Astrocyte of the cerebellum (primary cell): ENCODE measurements around the gene ASPSCR1.
"Not testable (repeated sequence)": the region's sequence is repeated elsewhere in the genome, so short reads cannot be mapped to it uniquely, and the experiment has no call there.

Source experiments
- DNase-seq: peaks from one replicate; pipeline ENCODE4 v3.0.0-alpha.2; 2011; ENCODE audit warnings: low read depth
- H3K4me3 ChIP-seq: 2 replicates; pipeline ENCODE4 v1.5.1; 2011; ENCODE audit warnings: mild to moderate bottlenecking, low read depth, low read length, moderate library complexity
- in situ Hi-C: cut with HindIII; loops from 2 replicates; pipeline ENCODE4 v1.10.0; 2017; ENCODE audit warnings: low sequenced_read_pairs
- TF ChIP-seq, protein P1 (sequence below): IDR thresholded peaks from 2 replicates; pipeline ENCODE4 v1.5.1; 2012; ENCODE audit warnings: low read length, low read depth, moderate library complexity, mild to moderate bottlenecking; ENCODE audit errors: missing control alignments

The ASPSCR1 gene

DNA sequence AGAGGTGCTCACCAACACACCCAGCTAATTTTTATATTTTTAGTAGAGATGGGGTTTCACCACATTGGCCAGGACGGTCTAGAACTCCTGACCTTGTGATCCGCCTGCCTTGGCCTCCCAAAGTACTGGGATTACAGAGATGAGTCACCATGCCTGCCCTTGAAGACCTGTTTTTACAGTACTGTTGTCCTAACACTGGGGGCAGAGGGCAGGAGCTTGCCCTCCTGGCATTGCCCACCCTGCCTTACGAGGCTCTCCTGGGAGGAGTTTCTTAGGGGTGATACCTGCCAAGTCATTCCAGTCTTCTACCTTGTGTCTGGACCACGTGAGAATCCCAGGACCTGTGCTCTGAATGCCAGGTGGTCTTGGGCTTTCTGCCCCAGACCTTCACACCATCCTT, 2.7 kb downstream of the ASPSCR1 start:
- H3K4me3 ChIP-seq: no peak overlapping the region
- in situ Hi-C loops: no loop called here
- TF ChIP-seq, protein P1, sequence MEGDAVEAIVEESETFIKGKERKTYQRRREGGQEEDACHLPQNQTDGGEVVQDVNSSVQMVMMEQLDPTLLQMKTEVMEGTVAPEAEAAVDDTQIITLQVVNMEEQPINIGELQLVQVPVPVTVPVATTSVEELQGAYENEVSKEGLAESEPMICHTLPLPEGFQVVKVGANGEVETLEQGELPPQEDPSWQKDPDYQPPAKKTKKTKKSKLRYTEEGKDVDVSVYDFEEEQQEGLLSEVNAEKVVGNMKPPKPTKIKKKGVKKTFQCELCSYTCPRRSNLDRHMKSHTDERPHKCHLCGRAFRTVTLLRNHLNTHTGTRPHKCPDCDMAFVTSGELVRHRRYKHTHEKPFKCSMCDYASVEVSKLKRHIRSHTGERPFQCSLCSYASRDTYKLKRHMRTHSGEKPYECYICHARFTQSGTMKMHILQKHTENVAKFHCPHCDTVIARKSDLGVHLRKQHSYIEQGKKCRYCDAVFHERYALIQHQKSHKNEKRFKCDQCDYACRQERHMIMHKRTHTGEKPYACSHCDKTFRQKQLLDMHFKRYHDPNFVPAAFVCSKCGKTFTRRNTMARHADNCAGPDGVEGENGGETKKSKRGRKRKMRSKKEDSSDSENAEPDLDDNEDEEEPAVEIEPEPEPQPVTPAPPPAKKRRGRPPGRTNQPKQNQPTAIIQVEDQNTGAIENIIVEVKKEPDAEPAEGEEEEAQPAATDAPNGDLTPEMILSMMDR: no peak
- no peak for DNase-seq

DNA sequence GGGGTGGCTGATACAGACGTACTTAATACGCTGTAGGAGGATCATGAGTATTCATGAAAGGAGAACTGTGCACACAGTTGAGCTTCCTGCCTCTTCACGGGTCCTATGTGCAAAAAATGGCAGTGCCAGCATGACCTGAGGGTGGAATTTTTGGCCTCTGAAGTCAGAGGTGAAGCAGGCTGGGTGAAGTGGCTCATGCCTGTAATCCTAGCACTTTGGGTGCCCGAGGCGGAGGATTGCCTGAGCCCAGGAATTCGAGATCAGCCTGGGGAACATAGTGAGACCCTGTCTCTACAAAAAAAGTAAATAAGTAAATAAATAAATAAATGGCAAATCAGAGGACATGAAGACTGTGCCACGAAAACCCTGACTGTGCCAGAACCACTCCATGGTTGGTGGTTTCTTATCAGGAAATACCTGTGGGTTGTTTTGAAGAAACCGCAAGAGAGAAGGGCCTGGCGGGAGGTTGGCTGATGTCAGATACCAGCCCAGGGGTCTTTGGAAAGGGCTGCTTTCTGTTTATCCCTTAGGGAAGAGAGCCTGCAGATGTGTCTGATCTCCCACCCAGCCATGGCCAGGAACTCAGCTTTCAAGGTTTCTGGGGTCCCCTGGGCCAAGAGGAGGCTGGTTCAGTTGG, 3.4 kb downstream of the ASPSCR1 start:
- H3K4me3 ChIP-seq: no peak overlapping the region
- no peak for DNase-seq
- TF ChIP-seq, protein P1: no peak
- in situ Hi-C loops: no loop called here

DNA sequence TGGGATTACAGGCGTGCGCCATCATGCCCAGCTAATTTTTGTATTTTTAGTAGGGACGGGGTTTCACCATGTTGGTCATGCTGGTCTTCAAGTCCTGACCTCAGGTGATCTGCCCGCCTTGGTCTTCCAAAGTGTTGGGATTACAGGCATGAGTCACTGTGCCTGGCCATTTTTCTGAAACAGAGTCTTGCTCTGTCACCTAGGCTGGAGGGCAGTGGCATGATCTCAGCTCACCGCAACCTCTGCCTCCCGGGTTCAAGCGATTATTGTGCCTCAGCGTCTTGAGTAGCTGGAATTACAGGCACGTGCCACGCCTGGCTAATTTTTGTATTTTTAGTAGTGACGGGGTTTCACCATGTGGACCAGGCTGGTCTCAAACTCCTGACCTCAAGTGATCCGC, 4.1 kb downstream of the ASPSCR1 start:
- DNase-seq, in situ Hi-C loops, H3K4me3 ChIP-seq: not testable (repeated sequence)

DNA sequence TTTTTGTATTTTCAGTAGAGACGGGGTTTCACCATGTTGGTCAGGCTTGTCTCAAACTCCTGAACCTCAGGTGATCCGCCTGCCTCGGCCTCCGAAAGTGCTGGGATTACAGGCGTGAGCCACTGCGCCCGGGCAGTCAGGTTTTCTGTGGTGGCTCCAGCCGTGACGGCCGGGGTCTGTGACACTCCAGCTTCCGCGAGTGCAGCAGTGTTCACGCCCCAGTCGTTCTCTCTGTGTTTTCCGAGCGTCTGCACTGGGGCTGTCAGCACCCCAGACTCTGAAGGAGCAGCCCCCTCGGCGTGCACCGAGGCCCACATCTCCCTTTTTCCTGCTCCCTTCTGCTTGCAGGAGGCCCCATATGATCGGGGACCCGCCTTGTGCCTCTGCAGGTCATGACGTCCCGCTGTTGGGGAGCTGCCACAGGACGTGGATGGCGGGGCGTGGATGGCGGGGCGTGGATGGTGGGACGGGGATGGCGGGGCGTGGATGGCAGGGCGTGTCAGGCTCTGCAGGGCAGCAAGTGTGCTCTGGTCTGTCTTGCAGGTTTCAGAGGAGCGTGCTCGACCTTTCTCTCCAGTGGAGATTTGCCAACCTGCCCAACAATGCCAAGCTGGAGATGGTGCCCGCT, 5.7 kb downstream of the ASPSCR1 start:
- no peak for DNase-seq
- TF ChIP-seq, protein P1: no peak
- H3K4me3 ChIP-seq: no peak overlapping the region
- in situ Hi-C loops: no loop called here

DNA sequence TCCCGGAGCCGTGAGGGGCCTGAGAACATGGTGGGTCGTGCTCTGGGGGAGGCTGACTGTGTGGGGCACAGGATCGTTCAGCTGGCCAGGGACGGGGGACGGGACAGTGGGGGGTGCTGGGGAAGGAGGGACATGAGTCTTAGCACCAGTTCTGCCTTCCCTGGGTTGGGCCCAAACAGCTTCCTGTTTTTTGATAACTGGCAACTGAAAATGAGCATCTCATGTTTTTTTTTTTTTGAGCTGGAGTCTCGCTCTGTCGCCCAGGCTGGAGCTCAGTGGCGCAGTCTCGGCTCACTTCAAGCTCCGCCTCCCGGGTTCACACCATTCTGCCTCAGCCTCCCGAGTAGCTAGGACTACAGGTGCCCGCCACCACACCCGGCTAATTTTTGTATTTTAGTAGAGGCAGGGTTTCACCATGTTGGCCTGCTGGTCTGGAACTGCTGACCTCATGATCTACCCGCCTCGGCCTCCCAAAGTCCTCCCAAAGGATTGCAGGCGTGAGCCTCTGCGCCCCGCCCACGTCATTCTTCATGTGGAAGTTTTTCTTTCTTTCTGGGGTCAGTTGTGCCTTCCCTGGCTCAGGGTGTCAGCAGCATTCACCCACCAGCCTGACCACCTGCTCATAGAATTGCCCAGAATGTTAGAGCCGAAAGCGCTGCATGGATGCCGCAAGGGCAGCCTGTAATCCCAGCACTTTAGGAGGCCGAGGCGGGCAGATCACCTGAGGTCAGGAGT, 6.4 kb downstream of the ASPSCR1 start:
- no peak for DNase-seq
- H3K4me3 ChIP-seq: no peak overlapping the region
- in situ Hi-C loops: no loop called here
- TF ChIP-seq, protein P1: no peak

DNA sequence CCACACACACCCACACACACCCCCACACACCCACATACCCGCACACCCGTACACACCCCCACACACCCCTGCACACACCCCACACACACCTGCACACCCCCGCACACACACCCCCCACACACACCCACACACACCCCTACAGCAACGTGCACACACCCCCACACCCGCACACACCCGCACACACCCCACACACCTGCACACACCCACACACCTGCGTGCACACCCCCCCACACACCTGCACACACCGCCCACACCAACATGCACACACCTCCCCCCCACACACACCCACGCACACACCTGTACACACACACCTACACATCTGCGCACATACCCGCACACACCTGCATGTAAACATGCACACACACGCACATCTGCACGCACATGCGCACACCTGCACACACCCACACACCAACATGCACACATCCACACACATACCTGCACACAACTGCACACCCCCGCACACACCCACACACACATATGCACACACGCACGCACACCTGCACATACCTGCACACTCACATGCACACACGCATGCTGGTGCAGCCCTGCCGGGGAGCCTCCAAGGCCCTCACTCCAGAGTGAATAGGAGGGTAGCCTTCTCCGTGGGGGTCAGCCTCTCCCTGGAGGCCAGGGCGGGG, 7.5 kb downstream of the ASPSCR1 start:
- no peak for DNase-seq
- H3K4me3 ChIP-seq: no peak overlapping the region
- in situ Hi-C loops: no loop called here
- TF ChIP-seq, protein P1: no peak
